ENCODE measurements around the gene ACBD6.

Gene ACBD6

GRCh38 chr1:180312926-180313325 lies 189.5 kb downstream of the ACBD6 start:
- H3F3A ChIP-seq (ENCODE audit: insufficient read depth, low read length) = no peaks in the 10 kb centered on the region; the same call in 1 of the 2 replicates
- H3K9me2 ChIP-seq (ENCODE audit: low read depth, low read length) = no peaks in the 10 kb centered on the region
- no peaks in the 10 kb centered on the region for H3K79me2 ChIP-seq (ENCODE audit: insufficient read depth, low read length)
- H3K27me3 ChIP-seq (ENCODE audit: insufficient read depth, low read length) = no peaks in the 10 kb centered on the region
- no peak overlapping the region for H3K9ac ChIP-seq (ENCODE audit: low read length)
- no peaks in the 10 kb centered on the region for H3K4me1 ChIP-seq (ENCODE audit: insufficient read depth, low read length, severe bottlenecking)
- H3K9me3 ChIP-seq (ENCODE audit: low read length) = no peaks in the 10 kb centered on the region
- H3K36me3 ChIP-seq (ENCODE audit: insufficient read depth, low read length) = no peaks in the 10 kb centered on the region; the same call in 1 of the 2 replicates
- no peak overlapping the region for H3K4me2 ChIP-seq (ENCODE audit: low read length)
- TF ChIP-seq EZH2 (IDR thresholded peaks at IDR 0.05; ENCODE audit: borderline replicate concordance, low read length) (no peak), CTCF (IDR thresholded peaks at IDR 0.05; ENCODE audit: low read length) (no peak)
- H4K20me1 ChIP-seq (ENCODE audit: insufficient read depth, low read length) = no peaks in the 10 kb centered on the region
- no peak overlapping the region for H2AFZ ChIP-seq (ENCODE audit: low read length)
- H3K4me3 ChIP-seq (ENCODE audit: low read depth, low read length, poor library complexity, severe bottlenecking) = no peak overlapping the region
- H3K27ac ChIP-seq (ENCODE audit: low read depth, low read length, poor library complexity, severe bottlenecking) = no peak overlapping the region

GRCh38 chr1:180311011-180311730 lies 191.2 kb downstream of the ACBD6 start:
- H3F3A ChIP-seq (ENCODE audit: insufficient read depth, low read length) = no peaks in the 10 kb centered on the region; the same call in 1 of the 2 replicates
- no peaks in the 10 kb centered on the region for H3K27me3 ChIP-seq (ENCODE audit: insufficient read depth, low read length)
- H3K9me2 ChIP-seq (ENCODE audit: low read depth, low read length) = no peaks in the 10 kb centered on the region
- no peak overlapping the region for H2AFZ ChIP-seq (ENCODE audit: low read length)
- H3K4me2 ChIP-seq (ENCODE audit: low read length) = no peak overlapping the region
- H3K9me3 ChIP-seq (ENCODE audit: low read length) = 0 out of 2 replicates have a peak, but pooled peaks cover 3% of the 10 kb centered on the region
- H3K27ac ChIP-seq (ENCODE audit: low read depth, low read length, poor library complexity, severe bottlenecking) = no peak overlapping the region
- H3K9ac ChIP-seq (ENCODE audit: low read length) = no peak overlapping the region
- no peaks in the 10 kb centered on the region for H3K4me1 ChIP-seq (ENCODE audit: insufficient read depth, low read length, severe bottlenecking)
- no peaks in the 10 kb centered on the region for H4K20me1 ChIP-seq (ENCODE audit: insufficient read depth, low read length)
- H3K79me2 ChIP-seq (ENCODE audit: insufficient read depth, low read length) = no peaks in the 10 kb centered on the region
- TF ChIP-seq EZH2 (IDR thresholded peaks at IDR 0.05; ENCODE audit: borderline replicate concordance, low read length) (no peak), CTCF (IDR thresholded peaks at IDR 0.05; ENCODE audit: low read length) (no peak)
- no peak overlapping the region for H3K4me3 ChIP-seq (ENCODE audit: low read depth, low read length, poor library complexity, severe bottlenecking)
- H3K36me3 ChIP-seq (ENCODE audit: insufficient read depth, low read length) = no peaks in the 10 kb centered on the region; the same call in 1 of the 2 replicates

DNA sequence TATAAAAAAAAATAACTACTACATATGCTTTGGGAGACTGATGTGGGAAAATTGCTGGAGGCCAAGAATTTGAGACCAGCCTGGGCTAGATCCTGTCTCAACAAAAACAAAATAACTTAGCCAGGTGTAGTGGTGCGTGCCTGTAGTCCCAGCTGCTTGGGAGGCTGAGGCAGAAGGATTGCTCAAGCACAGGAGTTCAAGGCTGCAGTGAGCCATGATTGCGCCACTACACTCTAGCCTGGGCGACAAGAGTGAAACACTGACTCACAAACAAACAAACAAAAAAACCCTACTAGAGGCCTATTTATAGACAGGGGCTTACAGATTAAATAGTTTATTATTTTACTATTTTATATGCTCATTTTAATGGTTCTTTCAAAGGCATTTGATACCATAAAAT lies 192.3 kb downstream of the ACBD6 start:
- Histone ChIP-seq H3K9me2 (ENCODE audit: low read depth, low read length) (no peaks in the 10 kb centered on the region), H3K4me3 (ENCODE audit: low read depth, low read length, poor library complexity, severe bottlenecking) (no peak overlapping the region), H3K36me3 (ENCODE audit: insufficient read depth, low read length) (no peaks in the 10 kb centered on the region; the same call in 1 of the 2 replicates), H3K4me2 (ENCODE audit: low read length) (no peak overlapping the region), H3K79me2 (ENCODE audit: insufficient read depth, low read length) (no peaks in the 10 kb centered on the region), H3K27me3 (ENCODE audit: insufficient read depth, low read length) (no peaks in the 10 kb centered on the region), H3K9ac (ENCODE audit: low read length) (no peak overlapping the region), H2AFZ (ENCODE audit: low read length) (no peak overlapping the region), H3K27ac (ENCODE audit: low read depth, low read length, poor library complexity, severe bottlenecking) (no peak overlapping the region), H4K20me1 (ENCODE audit: insufficient read depth, low read length) (no peaks in the 10 kb centered on the region), H3F3A (ENCODE audit: insufficient read depth, low read length) (no peaks in the 10 kb centered on the region; the same call in 1 of the 2 replicates), H3K4me1 (ENCODE audit: insufficient read depth, low read length, severe bottlenecking) (no peaks in the 10 kb centered on the region), H3K9me3 (ENCODE audit: low read length) (0 out of 2 replicates have a peak, but pooled peaks cover 3% of the 10 kb centered on the region)
- TF ChIP-seq EZH2 (IDR thresholded peaks at IDR 0.05; ENCODE audit: borderline replicate concordance, low read length) (no peak), CTCF (IDR thresholded peaks at IDR 0.05; ENCODE audit: low read length) (no peak)
